ENCODE data around the gene TEX22.

GRCh38 chr14:105461903-105462302 lies 63.6 kb downstream of the TEX22 start:
- no peak for TF ChIP-seq CTCF (conservative IDR thresholded peaks at IDR 0.05)
- TF ChIP-seq EZH2 (IDR thresholded peaks at IDR 0.05; ENCODE audit: low read depth): no peak

Data from PC-9 (cell line).